M059J (cell line): ENCODE measurements around the gene LRRC59. TPM values are rescaled to one million over a fixed set of nuclear protein-coding genes. Genes with fewer than 3 reads are reported as not detected.

Experiments used
- DNase-seq: peaks from one replicate; pipeline ENCODE4 v3.0.0-alpha.2; 2012; ENCODE audit warnings: low read depth
- total RNA-seq: library from RNA; depleted of rRNA; stranded (reverse); fragments of >200 nt; shearing (Covaris generic); gene quantifications from 2 replicates; pipeline ENCODE4 v1.2.3, GENCODE V29; 2014

The LRRC59 gene
- total RNA-seq, 1 experiment from 2014 or later = 250 TPM

GRCh38 chr17:50361561-50362480 lies 35.5 kb downstream of the LRRC59 start:
- peak; percentile 57 for DNase-seq

- no peak for DNase-seq
Observed at GRCh38 chr17:50360486-50361115, 36.7 kb downstream of the LRRC59 start.

- DNase-seq = no peak
Observed at GRCh38 chr17:50359998-50360461, 37.3 kb downstream of the LRRC59 start.

GRCh38 chr17:50359005-50359699 lies 38.2 kb downstream of the LRRC59 start:
- DNase-seq = no peak

GRCh38 chr17:50358177-50358576 lies 39.1 kb downstream of the LRRC59 start:
- no peak for DNase-seq

GRCh38 chr17:50356892-50357510 lies 40.3 kb downstream of the LRRC59 start:
- DNase-seq = no peak

GRCh38 chr17:50356418-50356817 lies 40.9 kb downstream of the LRRC59 start:
- no peak for DNase-seq

- no peak for DNase-seq
Observed at GRCh38 chr17:50355701-50356341, 41.5 kb downstream of the LRRC59 start.

GRCh38 chr17:50355336-50355700 lies 42.0 kb downstream of the LRRC59 start:
- no peak for DNase-seq

GRCh38 chr17:50354776-50355175 lies 42.5 kb downstream of the LRRC59 start:
- no peak for DNase-seq

GRCh38 chr17:50354198-50354597 lies 43.1 kb downstream of the LRRC59 start:
- DNase-seq = no peak

- no peak for DNase-seq
Observed at GRCh38 chr17:50353600-50354195, 43.6 kb downstream of the LRRC59 start.

GRCh38 chr17:50352693-50353599 lies 44.4 kb downstream of the LRRC59 start:
- DNase-seq = no peak

GRCh38 chr17:50352072-50352692 lies 45.1 kb downstream of the LRRC59 start:
- DNase-seq = peak; percentile 35

GRCh38 chr17:50350733-50351132 lies 46.6 kb downstream of the LRRC59 start:
- DNase-seq = no peak

- no peak for DNase-seq
Observed at GRCh38 chr17:50349243-50349600, 48.1 kb downstream of the LRRC59 start.

GRCh38 chr17:50348522-50349242 lies 48.6 kb downstream of the LRRC59 start:
- DNase-seq = peak; percentile 72

GRCh38 chr17:50347894-50348291 lies 49.4 kb downstream of the LRRC59 start:
- no peak for DNase-seq
